ENCODE results near the gene DACH1.

DNA sequence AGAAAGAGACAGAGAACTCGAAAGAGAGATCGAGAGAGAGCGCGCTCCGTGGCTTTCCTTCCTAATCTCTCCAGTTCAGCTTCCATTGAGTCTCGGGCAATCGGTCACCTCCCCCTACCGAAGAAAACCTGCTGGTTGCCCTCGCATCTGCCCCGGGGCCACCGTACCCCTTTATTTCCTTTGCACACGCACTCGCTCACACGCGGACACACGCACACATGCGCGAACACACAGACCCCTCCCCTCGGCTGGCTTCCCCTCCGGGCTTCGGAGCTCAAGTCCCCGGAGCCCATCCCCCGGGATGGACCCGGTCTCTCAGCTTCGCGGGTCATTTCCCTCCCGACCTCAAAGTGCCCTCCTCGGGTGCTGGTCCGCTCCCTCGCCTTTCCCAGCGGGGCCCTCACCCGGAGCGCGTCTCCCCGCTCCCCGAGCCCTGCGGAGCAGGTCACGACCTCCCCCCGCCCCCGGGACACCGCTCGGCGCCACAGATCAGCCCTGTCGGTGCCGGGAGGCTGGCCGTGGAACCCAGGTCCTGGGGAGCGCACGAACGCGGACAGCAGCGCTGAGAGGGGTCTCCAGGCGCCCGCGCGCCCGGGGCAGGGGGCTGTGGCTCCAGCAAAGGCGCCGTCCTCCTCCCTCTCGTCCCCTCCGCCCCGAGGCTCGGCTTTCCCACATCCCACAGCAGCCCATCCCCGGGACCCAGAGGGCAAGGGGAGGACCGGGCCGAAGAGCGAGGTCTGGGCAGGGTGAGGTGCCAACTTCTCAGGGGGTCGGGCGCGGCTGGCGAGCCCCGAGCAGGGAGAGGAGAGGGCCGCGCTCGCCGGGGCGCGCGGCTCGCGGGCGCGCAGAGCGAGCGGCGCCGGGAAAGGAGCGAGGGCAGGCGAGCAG, 1.8 kb downstream of the DACH1 start:
- TF ChIP-seq, protein P1, sequence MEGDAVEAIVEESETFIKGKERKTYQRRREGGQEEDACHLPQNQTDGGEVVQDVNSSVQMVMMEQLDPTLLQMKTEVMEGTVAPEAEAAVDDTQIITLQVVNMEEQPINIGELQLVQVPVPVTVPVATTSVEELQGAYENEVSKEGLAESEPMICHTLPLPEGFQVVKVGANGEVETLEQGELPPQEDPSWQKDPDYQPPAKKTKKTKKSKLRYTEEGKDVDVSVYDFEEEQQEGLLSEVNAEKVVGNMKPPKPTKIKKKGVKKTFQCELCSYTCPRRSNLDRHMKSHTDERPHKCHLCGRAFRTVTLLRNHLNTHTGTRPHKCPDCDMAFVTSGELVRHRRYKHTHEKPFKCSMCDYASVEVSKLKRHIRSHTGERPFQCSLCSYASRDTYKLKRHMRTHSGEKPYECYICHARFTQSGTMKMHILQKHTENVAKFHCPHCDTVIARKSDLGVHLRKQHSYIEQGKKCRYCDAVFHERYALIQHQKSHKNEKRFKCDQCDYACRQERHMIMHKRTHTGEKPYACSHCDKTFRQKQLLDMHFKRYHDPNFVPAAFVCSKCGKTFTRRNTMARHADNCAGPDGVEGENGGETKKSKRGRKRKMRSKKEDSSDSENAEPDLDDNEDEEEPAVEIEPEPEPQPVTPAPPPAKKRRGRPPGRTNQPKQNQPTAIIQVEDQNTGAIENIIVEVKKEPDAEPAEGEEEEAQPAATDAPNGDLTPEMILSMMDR (IDR thresholded peaks at IDR 0.05) = no peak
- TF ChIP-seq POLR2A (IDR thresholded peaks at IDR 0.05) = no peak

Measured in tibial nerve (tissue), 3 donors.